ENCODE data around the gene SSBP3.

The SSBP3 gene

GRCh38 chr1:54207287-54207686 is 198.9 kb downstream of the SSBP3 start:
- no peak for DNase-seq

- DNase-seq, result no peak
Observed at GRCh38 chr1:54204199-54204598, 202.0 kb downstream of the SSBP3 start.

- DNase-seq, result no peak
Observed at GRCh38 chr1:54200519-54200997, 205.6 kb downstream of the SSBP3 start.

- peak; percentile 76 for DNase-seq
Observed at GRCh38 chr1:54199765-54200518, 206.3 kb downstream of the SSBP3 start, which contains the start of the genes CYB5RL and MRPL37. TSS of gene CYB5RL (minus strand) at chr1:54200030. CDS start at chr1:54195616, 4,414 bp downstream. TSS of gene MRPL37 (plus strand) at chr1:54200167. CDS start at chr1:54200244, 77 bp downstream.

GRCh38 chr1:54199151-54199764 is 206.9 kb downstream of the SSBP3 start:
- DNase-seq, result no peak

- DNase-seq, result no peak
Observed at GRCh38 chr1:54193453-54193852, 212.7 kb downstream of the SSBP3 start.

GRCh38 chr1:54191525-54191924 is 214.7 kb downstream of the SSBP3 start:
- DNase-seq, result no peak

- DNase-seq, result no peak
Observed at GRCh38 chr1:54190526-54190925, 215.7 kb downstream of the SSBP3 start.

GRCh38 chr1:54188291-54188690 is 217.9 kb downstream of the SSBP3 start:
- DNase-seq, result no peak

GRCh38 chr1:54186056-54186455 is 220.1 kb downstream of the SSBP3 start:
- no peak for DNase-seq

- no peak for DNase-seq
Observed at GRCh38 chr1:54180701-54181360, 225.4 kb downstream of the SSBP3 start.

- no peak for DNase-seq
Observed at GRCh38 chr1:54178296-54179070, 227.7 kb downstream of the SSBP3 start.

GRCh38 chr1:54177726-54178125 is 228.5 kb downstream of the SSBP3 start:
- DNase-seq, result no peak

- no peak for DNase-seq
Observed at GRCh38 chr1:54176621-54177327, 229.4 kb downstream of the SSBP3 start.
